ENCODE measurements around the gene ZNF511.

DNA sequence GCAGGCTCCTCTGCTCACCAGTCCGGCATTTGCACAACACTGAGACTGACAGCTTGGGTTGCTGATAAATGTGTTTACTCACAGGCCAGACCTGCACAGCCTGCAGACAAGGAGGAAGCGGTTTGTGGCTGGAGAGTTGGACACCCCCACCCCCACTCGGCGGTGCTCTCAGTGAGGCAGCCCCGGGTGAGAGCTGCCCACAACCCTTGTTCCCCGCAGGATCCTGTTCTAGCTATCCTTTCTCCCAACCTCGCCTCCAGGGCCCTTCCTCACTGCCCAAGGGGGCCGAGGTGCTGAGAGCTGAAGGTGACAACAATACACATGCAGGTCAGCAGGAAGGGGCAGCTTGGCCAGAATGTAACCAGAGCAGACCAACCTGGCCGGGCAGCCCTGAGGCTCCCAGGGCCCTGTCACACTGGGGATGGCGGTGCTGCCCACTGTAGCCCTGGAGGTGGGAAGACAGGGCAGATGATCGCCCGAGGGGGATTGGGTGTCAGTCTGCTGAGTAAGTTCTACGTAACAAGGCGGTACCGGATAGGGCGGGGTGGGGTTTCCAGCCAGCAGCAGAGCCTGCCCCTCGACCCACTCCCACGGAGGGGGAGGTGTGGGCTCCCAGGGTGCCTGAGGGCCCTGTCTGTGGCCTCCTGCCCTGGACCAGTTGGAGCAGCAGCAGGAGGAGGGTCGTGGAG lies 30.0 kb upstream of the ZNF511 start:
- TF ChIP-seq, protein P1, sequence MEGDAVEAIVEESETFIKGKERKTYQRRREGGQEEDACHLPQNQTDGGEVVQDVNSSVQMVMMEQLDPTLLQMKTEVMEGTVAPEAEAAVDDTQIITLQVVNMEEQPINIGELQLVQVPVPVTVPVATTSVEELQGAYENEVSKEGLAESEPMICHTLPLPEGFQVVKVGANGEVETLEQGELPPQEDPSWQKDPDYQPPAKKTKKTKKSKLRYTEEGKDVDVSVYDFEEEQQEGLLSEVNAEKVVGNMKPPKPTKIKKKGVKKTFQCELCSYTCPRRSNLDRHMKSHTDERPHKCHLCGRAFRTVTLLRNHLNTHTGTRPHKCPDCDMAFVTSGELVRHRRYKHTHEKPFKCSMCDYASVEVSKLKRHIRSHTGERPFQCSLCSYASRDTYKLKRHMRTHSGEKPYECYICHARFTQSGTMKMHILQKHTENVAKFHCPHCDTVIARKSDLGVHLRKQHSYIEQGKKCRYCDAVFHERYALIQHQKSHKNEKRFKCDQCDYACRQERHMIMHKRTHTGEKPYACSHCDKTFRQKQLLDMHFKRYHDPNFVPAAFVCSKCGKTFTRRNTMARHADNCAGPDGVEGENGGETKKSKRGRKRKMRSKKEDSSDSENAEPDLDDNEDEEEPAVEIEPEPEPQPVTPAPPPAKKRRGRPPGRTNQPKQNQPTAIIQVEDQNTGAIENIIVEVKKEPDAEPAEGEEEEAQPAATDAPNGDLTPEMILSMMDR (IDR thresholded peaks at IDR 0.05; ENCODE audit: insufficient read depth, low read length, poor library complexity, severe bottlenecking), result no peak
- no peak for TF ChIP-seq EZH2phosphoT487 (conservative IDR thresholded peaks at IDR 0.05; ENCODE audit: low read length)

Measured in SU-DHL-6 (cell line).